CD14-positive monocyte (primary cell): ENCODE results near the gene UBE2L3. TPM values are rescaled to one million over a fixed set of nuclear protein-coding genes. Genes with fewer than 3 reads are reported as not detected.

ENCODE experiments used
- DNase-seq, 3 donors: peaks; one replicate each; pipeline ENCODE4 v3.0.0-alpha.2; 2011 to 2022
- H2AFZ ChIP-seq: 2 replicates; pipeline ENCODE4 v1.6.0; 2012; ENCODE audit warnings: mild to moderate bottlenecking, low read depth, low read length, inconsistent platforms; ENCODE audit not compliant: insufficient read depth, poor library complexity, severe bottlenecking
- H3K27ac ChIP-seq, 2 donors: 1 replicate in 1 of 2; 2 replicates in 1 of 2; pipeline ENCODE4 v1.5.1; 2012 to 2013; ENCODE audit warnings: low read length in 2 of 2, control low read depth in 1 of 2, inconsistent platforms in 1 of 2, low read depth in 1 of 2, mild to moderate bottlenecking in 1 of 2
- H3K27me3 ChIP-seq, 2 donors: one replicate each; pipeline versions ENCODE4 v1.6.0 to v1.6.1; 2011 to 2013; ENCODE audit warnings: low read length in 2 of 2; ENCODE audit not compliant: control insufficient read depth in 2 of 2, insufficient read depth in 2 of 2
- H3K36me3 ChIP-seq, 2 donors: replicated peaks in 1 of 2; 1 replicate in 1 of 2; 2 replicates in 1 of 2; pipeline versions ENCODE4 v1.5.1 to v1.6.1; 2012 to 2013; ENCODE audit warnings: low read length in 2 of 2, control low read depth in 1 of 2, inconsistent platforms in 1 of 2, mild to moderate bottlenecking in 1 of 2; ENCODE audit not compliant: insufficient read depth in 2 of 2, control insufficient read depth in 1 of 2
- H3K4me1 ChIP-seq, 2 donors: 1 replicate in 1 of 2; 2 replicates in 1 of 2; pipeline versions ENCODE4 v1.5.1 to v1.6.1; 2012 to 2013; ENCODE audit warnings: low read length in 2 of 2, control low read depth in 1 of 2, inconsistent platforms in 1 of 2, mild to moderate bottlenecking in 1 of 2, moderate library complexity in 1 of 2; ENCODE audit not compliant: insufficient read depth in 2 of 2, control insufficient read depth in 1 of 2
- H3K4me2 ChIP-seq: replicated peaks from 2 replicates; pipeline ENCODE3; 2012; ENCODE audit warnings: low read length, moderate library complexity, mild to moderate bottlenecking; ENCODE audit not compliant: poor library complexity, severe bottlenecking; ENCODE audit errors: extremely low read depth
- H3K4me3 ChIP-seq, 3 experiments: fragments of 200-600 bp in 1 of 3; sonication (generic) in 1 of 3; replicated peaks in 1 of 3; 1 replicate in 2 of 3; 2 replicates in 1 of 3; pipeline ENCODE4 v1.5.1; 2011 to 2013; ENCODE audit warnings: low read length in 3 of 3, mild to moderate bottlenecking in 3 of 3, control low read depth in 2 of 3, low read depth in 2 of 3, inconsistent platforms in 1 of 3, moderate library complexity in 1 of 3
- H3K79me2 ChIP-seq: 2 replicates; pipeline ENCODE4 v1.6.0; 2012; ENCODE audit warnings: mild to moderate bottlenecking, control low read depth, inconsistent platforms, low read length, moderate library complexity; ENCODE audit not compliant: insufficient read depth
- H3K9ac ChIP-seq: 2 replicates; pipeline ENCODE4 v1.6.0; 2017; ENCODE audit warnings: low read length, mild to moderate bottlenecking; ENCODE audit not compliant: insufficient read depth, poor library complexity, severe bottlenecking
- H3K9me3 ChIP-seq, 2 donors: replicated peaks in 1 of 2; 1 replicate in 1 of 2; 2 replicates in 1 of 2; pipeline versions ENCODE4 v1.5.1 to v1.6.1; 2012 to 2013; ENCODE audit warnings: low read length in 2 of 2, control low read depth in 1 of 2; ENCODE audit not compliant: control insufficient read depth in 1 of 2, insufficient read depth in 1 of 2
- H4K20me1 ChIP-seq: 2 replicates; pipeline ENCODE4 v1.6.0; 2012; ENCODE audit warnings: mild to moderate bottlenecking, low read length, control low read depth, moderate library complexity; ENCODE audit not compliant: insufficient read depth
- H3K27ac Mint-ChIP-seq, 7 donors: one replicate each; pipeline ENCODE4 v1.8.0; 2020; ENCODE audit warnings: mild to moderate bottlenecking in 7 of 7, mixed read lengths in 7 of 7, moderate library complexity in 6 of 7, inconsistent platforms in 2 of 7
- H3K27me3 Mint-ChIP-seq, 3 donors: one replicate each; pipeline ENCODE4 v1.8.0; 2021 to 2022; ENCODE audit warnings: low read depth in 3 of 3, mild to moderate bottlenecking in 3 of 3, mixed read lengths in 3 of 3, moderate library complexity in 3 of 3, inconsistent platforms in 1 of 3
- H3K36me3 Mint-ChIP-seq, 2 donors: one replicate each; pipeline ENCODE4 v1.8.0; 2020; ENCODE audit warnings: mixed read lengths in 2 of 2, inconsistent platforms in 1 of 2, mild to moderate bottlenecking in 1 of 2
- H3K4me1 Mint-ChIP-seq: one replicate; pipeline ENCODE4 v1.8.0; 2020; ENCODE audit warnings: mild to moderate bottlenecking, mixed read lengths
- H3K4me3 Mint-ChIP-seq, 2 donors: one replicate each; pipeline ENCODE4 v1.8.0; 2020; ENCODE audit warnings: mild to moderate bottlenecking in 2 of 2, mixed read lengths in 2 of 2, moderate library complexity in 1 of 2
- H3K9me3 Mint-ChIP-seq, 7 donors: one replicate each; pipeline ENCODE4 v1.8.0; 2020 to 2022; ENCODE audit warnings: mixed read lengths in 7 of 7, mild to moderate bottlenecking in 6 of 7, moderate library complexity in 6 of 7, inconsistent platforms in 2 of 7
- CTCF ChIP-seq: fragments of 200-600 bp; IDR thresholded peaks from one replicate; pipeline ENCODE4 v1.8.0; 2022; ENCODE audit warnings: antibody characterized with exemption, mild to moderate bottlenecking
- WGBS: methylation state at CpG from one replicate; pipeline ENCODE4 v1.1.5; 2013; ENCODE audit warnings: missing lambda C conversion rate; ENCODE audit not compliant: insufficient coverage; 5-methylcytosine and 5-hydroxymethylcytosine counted together
- intact Hi-C, 2 donors: fragments of 100-400 bp; cut with micrococcal nuclease; formaldehyde crosslinking; loops; one replicate each; pipeline versions ENCODE4 v1.15.0 to v1.15.1; 2023
- polyA plus RNA-seq, 3 donors: library from polyadenylated mRNA; depleted of rRNA in 1 of 3; unstranded in 2 of 3; stranded (reverse) in 1 of 3; fragments of 300-500 nt in 2 of 3; fragments of >200 nt in 1 of 3; fragmentation: Illumina TruSeq in 2 of 3; gene quantifications; 1 replicate in 2 of 3; 2 replicates in 1 of 3; pipeline ENCODE4 v1.2.3, GENCODE V29; 2012 to 2021

The UBE2L3 gene
- polyA plus RNA-seq, 3 donors, result 19.6 to 88.9 (median 69.6) TPM

GRCh38 chr22:21646608-21647590 is 79.4 kb downstream of the UBE2L3 start:
- Mint-ChIP-seq H3K4me3 (no peak overlapping the region), H3K27ac (peak overlapping the region in 2 of 7 donors; percentile 25 to 69), H3K9me3 (peaks cover 0 to 1% (median 0%) of the 10 kb centered on the region in 7 donors), H3K4me1 (peaks cover 33% of the 10 kb centered on the region), H3K36me3 (peaks cover 23 to 44% of the 10 kb centered on the region in 2 donors), H3K27me3 (peaks cover 2 to 4% (median 2%) of the 10 kb centered on the region in 3 donors)
- H2AFZ ChIP-seq, result no peak overlapping the region
- H3K27me3 ChIP-seq, result no peaks in the 10 kb centered on the region
- H3K36me3 ChIP-seq, result peaks cover 2 to 14% of the 10 kb centered on the region in 2 donors
- intact Hi-C loops, result no loop called here
- no peak overlapping the region for H3K9ac ChIP-seq
- H3K9me3 ChIP-seq, result no peaks in the 10 kb centered on the region
- WGBS, result 46% methylated on average over 12 of the region's 14 CpGs
- no peak overlapping the region for H3K4me3 ChIP-seq
- peak; percentile 85 for TF ChIP-seq CTCF
- peak; percentile 70 to 86 (median 78) for DNase-seq
- peaks cover 17% of the 10 kb centered on the region for H4K20me1 ChIP-seq
- H3K4me2 ChIP-seq, result no peak overlapping the region
- H3K4me1 ChIP-seq, result peaks cover 23 to 31% of the 10 kb centered on the region in 2 donors
- no peak overlapping the region for H3K27ac ChIP-seq
- peaks cover 13% of the 10 kb centered on the region for H3K79me2 ChIP-seq

GRCh38 chr22:21650280-21650679 is 82.8 kb downstream of the UBE2L3 start:
- H3K4me3 ChIP-seq, result no peak overlapping the region
- H3K9me3 Mint-ChIP-seq, result no peaks in the 10 kb centered on the region
- H3K27ac ChIP-seq, result no peak overlapping the region
- no peak overlapping the region for H3K4me3 Mint-ChIP-seq
- no peak overlapping the region for H2AFZ ChIP-seq
- no peaks in the 10 kb centered on the region for H3K79me2 ChIP-seq
- H3K27me3 Mint-ChIP-seq, result peaks cover 2 to 4% (median 3%) of the 10 kb centered on the region in 3 donors
- no peaks in the 10 kb centered on the region for H3K27me3 ChIP-seq
- no peaks in the 10 kb centered on the region for H3K9me3 ChIP-seq
- H3K9ac ChIP-seq, result no peak overlapping the region
- no peak overlapping the region for H3K4me2 ChIP-seq
- H3K4me1 ChIP-seq, result peaks cover 20 to 28% of the 10 kb centered on the region in 2 donors
- peaks cover 23% of the 10 kb centered on the region for H3K4me1 Mint-ChIP-seq
- no peak overlapping the region for H3K27ac Mint-ChIP-seq
- 93% methylated on average over 6 of the region's 7 CpGs for WGBS
- intact Hi-C loops, result loop anchor here in 1 of 2 donors (10.0 kb wide), 1 partner anchor 285 kb away; no protein-coding TSS in a partner anchor
- no peak for TF ChIP-seq CTCF
- no peak for DNase-seq
- peaks cover 11 to 26% of the 10 kb centered on the region in 2 donors for H3K36me3 Mint-ChIP-seq
- peaks cover 10% of the 10 kb centered on the region for H4K20me1 ChIP-seq
- H3K36me3 ChIP-seq, result peaks cover 2 to 9% of the 10 kb centered on the region in 2 donors
